GM12892 (cell line): Measurements from ENCODE around the gene USP47.

Experiments used
- POLR2A ChIP-seq: IDR thresholded peaks from 2 replicates; pipeline ENCODE4 v1.6.1; 2011; ENCODE audit warnings: low read depth, low read length, control low read depth
- TAF1 ChIP-seq: IDR thresholded peaks from 2 replicates; pipeline ENCODE4 v1.6.1; 2011; ENCODE audit warnings: low read depth, mild to moderate bottlenecking, control low read depth, low read length, borderline replicate concordance

- TF ChIP-seq POLR2A (no peak), TAF1 (no peak)
Observed at GRCh38 chr11:11862999-11863398, 21.2 kb downstream of the USP47 start.
